ENCODE results near the gene PEX11G. TPM values are rescaled to one million over a fixed set of nuclear protein-coding genes. Genes with fewer than 3 reads are reported as not detected.

PEX11G gene
- total and polyA plus RNA-seq, 2 donors (not counting 3 experiments of a cell fraction or from before 2014, with no cell fraction given), result 1.3 to 1.9 TPM

DNA sequence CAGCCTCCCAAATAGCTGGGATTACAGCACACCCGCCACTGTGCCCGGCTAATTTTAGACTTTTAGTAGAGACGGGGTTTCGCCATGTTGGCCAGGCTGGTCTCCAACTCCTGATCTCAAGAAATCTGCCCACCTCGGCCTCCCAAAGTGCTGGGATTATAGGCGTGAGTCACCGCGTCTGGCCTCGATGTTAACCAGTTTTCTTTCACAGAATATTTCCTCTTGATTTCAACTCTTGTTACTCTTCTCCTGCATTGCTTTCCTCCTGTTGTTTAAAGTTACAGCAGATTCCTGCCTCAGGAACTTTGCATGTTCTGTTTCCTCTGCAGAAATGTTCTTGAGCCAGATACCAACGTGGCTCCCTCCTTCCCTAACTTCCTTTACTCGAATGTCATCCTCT, 3.7 kb upstream of the PEX11G start:
- H3K27ac ChIP-seq (ENCODE audit: insufficient read depth, low read depth, low read length), result peak overlapping the region; percentile 59
- DNase-seq (ENCODE audit: low read depth, low spot score) (peak; percentile 57), FAIRE-seq (peak; percentile 67)
- H3K4me1 ChIP-seq (ENCODE audit: control insufficient read depth, extremely low read depth, insufficient read depth, low read length), result peaks cover 18% of the 10 kb centered on the region
- no peaks in the 10 kb centered on the region for H3K36me3 ChIP-seq (ENCODE audit: control insufficient read depth in 2 of 2, extremely low read depth in 1 of 2, insufficient read depth in 2 of 2, low read length in 2 of 2)
- H3K9me3 ChIP-seq (replicated peaks; ENCODE audit: control insufficient read depth, insufficient read depth, low read length), result no peaks in the 10 kb centered on the region
- TF ChIP-seq FOS (IDR thresholded peaks at IDR 0.05; ENCODE audit: borderline replicate concordance, insufficient read depth, low read length), result peak; percentile 22
- TF ChIP-seq EZH2 (IDR thresholded peaks at IDR 0.05; ENCODE audit: borderline replicate concordance, low read depth, low read length, severe bottlenecking), result no peak
- TF ChIP-seq MYC (IDR thresholded peaks at IDR 0.05; ENCODE audit: low read depth, low read length), result no peak
- TF ChIP-seq, protein P1, sequence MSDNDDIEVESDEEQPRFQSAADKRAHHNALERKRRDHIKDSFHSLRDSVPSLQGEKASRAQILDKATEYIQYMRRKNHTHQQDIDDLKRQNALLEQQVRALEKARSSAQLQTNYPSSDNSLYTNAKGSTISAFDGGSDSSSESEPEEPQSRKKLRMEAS (IDR thresholded peaks at IDR 0.05; ENCODE audit: insufficient read depth, insufficient read length), result no peak
- TF ChIP-seq, protein P2, sequence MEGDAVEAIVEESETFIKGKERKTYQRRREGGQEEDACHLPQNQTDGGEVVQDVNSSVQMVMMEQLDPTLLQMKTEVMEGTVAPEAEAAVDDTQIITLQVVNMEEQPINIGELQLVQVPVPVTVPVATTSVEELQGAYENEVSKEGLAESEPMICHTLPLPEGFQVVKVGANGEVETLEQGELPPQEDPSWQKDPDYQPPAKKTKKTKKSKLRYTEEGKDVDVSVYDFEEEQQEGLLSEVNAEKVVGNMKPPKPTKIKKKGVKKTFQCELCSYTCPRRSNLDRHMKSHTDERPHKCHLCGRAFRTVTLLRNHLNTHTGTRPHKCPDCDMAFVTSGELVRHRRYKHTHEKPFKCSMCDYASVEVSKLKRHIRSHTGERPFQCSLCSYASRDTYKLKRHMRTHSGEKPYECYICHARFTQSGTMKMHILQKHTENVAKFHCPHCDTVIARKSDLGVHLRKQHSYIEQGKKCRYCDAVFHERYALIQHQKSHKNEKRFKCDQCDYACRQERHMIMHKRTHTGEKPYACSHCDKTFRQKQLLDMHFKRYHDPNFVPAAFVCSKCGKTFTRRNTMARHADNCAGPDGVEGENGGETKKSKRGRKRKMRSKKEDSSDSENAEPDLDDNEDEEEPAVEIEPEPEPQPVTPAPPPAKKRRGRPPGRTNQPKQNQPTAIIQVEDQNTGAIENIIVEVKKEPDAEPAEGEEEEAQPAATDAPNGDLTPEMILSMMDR (IDR thresholded peaks at IDR 0.05; ENCODE audit: extremely low read depth in 1 of 2, insufficient read depth in 1 of 2, low read depth in 1 of 2, low read length in 2 of 2), result no peak
- no peaks in the 10 kb centered on the region for H3K79me2 ChIP-seq (ENCODE audit: control insufficient read depth, insufficient read depth, low read length)
- H3K4me3 ChIP-seq (replicated peaks in 1 of 3; ENCODE audit: insufficient read depth in 1 of 3, low read depth in 1 of 3, low read length in 3 of 3), result no peak overlapping the region
- intact Hi-C loops (cut with micrococcal nuclease) (no loop called here), dilution Hi-C loops (cut with MboI; ENCODE audit: extremely low pct_ligation_motif_present, low sequenced_read_pairs) (no loop called here)
- H3K4me2 ChIP-seq (ENCODE audit: insufficient read depth, low read length), result no peak overlapping the region
- H3K9ac ChIP-seq (replicated peaks; ENCODE audit: extremely low read depth, insufficient read depth, low read length), result no peak overlapping the region
- no TSS peak for BruUV-seq (replicated peaks)
- H4K20me1 ChIP-seq (replicated peaks; ENCODE audit: control insufficient read depth, extremely low read depth, insufficient read depth, low read length), result no peaks in the 10 kb centered on the region
- H2AFZ ChIP-seq (ENCODE audit: low read depth, low read length), result peak overlapping the region; percentile 2
- CTCF ChIA-PET, result interaction anchor here (1.1 kb wide), 1 partner anchor 13 kb away, joined by 3 read pairs; no protein-coding TSS in a partner anchor
- H3K27me3 ChIP-seq (ENCODE audit: control insufficient read depth in 2 of 2, insufficient read depth in 2 of 2, low read length in 2 of 2), result no peaks in the 10 kb centered on the region
- POLR2A ChIA-PET, result no interaction called here
- H3K9me1 ChIP-seq (replicated peaks; ENCODE audit: control insufficient read depth, extremely low read depth, insufficient read depth, low read length), result no peaks in the 10 kb centered on the region

DNA sequence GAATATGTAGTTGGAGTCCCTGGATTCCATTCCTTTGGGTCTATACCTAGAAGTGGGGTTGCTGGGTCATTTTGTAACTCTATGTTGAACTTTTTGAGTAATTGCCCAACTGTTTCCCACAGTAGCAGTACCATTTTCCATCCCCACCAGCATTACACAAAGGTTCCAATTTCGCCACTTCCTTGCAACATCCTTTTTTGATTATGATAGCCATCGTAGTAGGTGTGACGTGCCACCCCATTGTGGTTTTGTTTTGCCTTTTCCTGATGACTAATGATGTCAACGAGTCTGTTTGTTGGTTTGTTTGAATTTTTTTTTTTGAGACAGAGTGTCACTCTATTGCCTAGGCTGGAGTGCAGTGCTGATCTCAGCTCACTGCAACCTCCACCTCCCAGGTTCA, 3.3 kb upstream of the PEX11G start:
- H3K4me1 ChIP-seq (ENCODE audit: control insufficient read depth, extremely low read depth, insufficient read depth, low read length), result peaks cover 18% of the 10 kb centered on the region
- H3K27ac ChIP-seq (ENCODE audit: insufficient read depth, low read depth, low read length), result peak overlapping the region; percentile 59
- POLR2A ChIA-PET, result no interaction called here
- TF ChIP-seq POLR2A (IDR thresholded peaks at IDR 0.05; ENCODE audit: low read depth, low read length) (no peak), FOS (IDR thresholded peaks at IDR 0.05; ENCODE audit: borderline replicate concordance, insufficient read depth, low read length) (peak; percentile 17), GATA2 (IDR thresholded peaks at IDR 0.05; ENCODE audit: insufficient read depth, insufficient read length, low read depth, low read length) (peak; percentile 22), JUN (IDR thresholded peaks at IDR 0.05; ENCODE audit: borderline replicate concordance, insufficient read depth, insufficient read length, low read depth) (peak; percentile 67), EZH2 (IDR thresholded peaks at IDR 0.05; ENCODE audit: borderline replicate concordance, low read depth, low read length, severe bottlenecking) (no peak), POLR2AphosphoS5 (IDR thresholded peaks at IDR 0.05; ENCODE audit: insufficient read depth, low read depth, low read length) (no peak)
- TF ChIP-seq, protein P1 (IDR thresholded peaks at IDR 0.05; ENCODE audit: insufficient read depth, insufficient read length), result no peak
- dilution Hi-C loops (cut with MboI; ENCODE audit: extremely low pct_ligation_motif_present, low sequenced_read_pairs), result no loop called here
- no TSS peak for BruUV-seq (replicated peaks)
- H3K9ac ChIP-seq (replicated peaks; ENCODE audit: extremely low read depth, insufficient read depth, low read length), result no peak overlapping the region
- no peaks in the 10 kb centered on the region for H3K9me1 ChIP-seq (replicated peaks; ENCODE audit: control insufficient read depth, extremely low read depth, insufficient read depth, low read length)
- no peaks in the 10 kb centered on the region for H3K9me3 ChIP-seq (replicated peaks; ENCODE audit: control insufficient read depth, insufficient read depth, low read length)
- peak overlapping the region; percentile 19 for H3K4me2 ChIP-seq (ENCODE audit: insufficient read depth, low read length)
- H2AFZ ChIP-seq (ENCODE audit: low read depth, low read length), result no peak overlapping the region
- intact Hi-C loops (cut with micrococcal nuclease), result no loop called here
- H3K36me3 ChIP-seq (ENCODE audit: control insufficient read depth in 2 of 2, extremely low read depth in 1 of 2, insufficient read depth in 2 of 2, low read length in 2 of 2), result no peaks in the 10 kb centered on the region
- no peak overlapping the region for H3K4me3 ChIP-seq (replicated peaks in 1 of 3; ENCODE audit: insufficient read depth in 1 of 3, low read depth in 1 of 3, low read length in 3 of 3)
- CTCF ChIA-PET, result interaction anchor here (1.1 kb wide), 1 partner anchor 14 kb away, joined by 3 read pairs; no protein-coding TSS in a partner anchor
- DNase-seq (ENCODE audit: low read depth, low spot score) (peak; percentile 72), FAIRE-seq (peak; percentile 76)
- H4K20me1 ChIP-seq (replicated peaks; ENCODE audit: control insufficient read depth, extremely low read depth, insufficient read depth, low read length), result no peaks in the 10 kb centered on the region
- H3K27me3 ChIP-seq (ENCODE audit: control insufficient read depth in 2 of 2, insufficient read depth in 2 of 2, low read length in 2 of 2), result no peaks in the 10 kb centered on the region
- no peaks in the 10 kb centered on the region for H3K79me2 ChIP-seq (ENCODE audit: control insufficient read depth, insufficient read depth, low read length)
